Stimulated activated CD8-positive, alpha-beta memory T cell treated with anti-CD3 and anti-CD28 coated beads, Interleukin-4, amount 100 ng/mL, for 24 hours (primary cell): ENCODE measurements around the gene KCNE3.

Source experiments
- DNase-seq: peaks from one replicate; pipeline ENCODE4 v3.0.0-alpha.2; 2020; ENCODE audit warnings: low read depth

KCNE3 gene

DNA sequence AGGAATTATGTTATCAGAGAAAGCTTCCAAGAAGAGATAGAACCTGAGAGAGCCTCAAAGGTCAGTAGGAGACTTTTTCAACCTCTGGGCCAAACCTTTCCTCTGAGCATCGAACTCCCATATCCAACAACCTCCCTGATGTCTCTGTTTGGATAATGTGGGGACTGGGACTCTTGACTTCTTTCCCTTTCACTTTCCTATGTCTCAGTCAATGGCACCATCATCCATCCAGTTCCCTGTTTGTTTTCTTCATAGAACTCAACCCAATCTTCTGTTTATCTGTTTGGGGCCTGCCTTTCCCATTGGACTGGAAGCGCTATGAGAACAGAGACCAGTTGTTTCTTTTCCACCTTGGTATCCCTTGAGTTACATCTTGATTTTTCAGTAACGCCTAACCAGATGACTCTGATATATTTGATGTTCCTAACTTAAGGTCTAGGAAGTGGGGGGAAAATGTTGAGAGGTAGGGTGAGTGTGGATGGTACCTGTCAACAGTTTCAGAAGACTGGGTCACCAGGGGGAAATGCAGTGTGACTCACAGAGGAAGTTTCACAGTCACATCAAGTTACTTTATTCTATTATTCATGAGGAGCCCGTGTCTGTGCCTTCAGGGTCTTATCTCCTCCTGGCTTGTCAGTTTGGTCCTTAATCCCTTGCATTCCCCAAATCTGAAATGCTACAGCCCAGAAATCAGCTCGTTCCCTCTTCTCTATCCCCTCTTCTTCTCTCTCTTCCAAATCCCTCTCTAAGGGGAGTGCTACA lies 4.5 kb upstream of the KCNE3 start:
- no peak for DNase-seq

DNA sequence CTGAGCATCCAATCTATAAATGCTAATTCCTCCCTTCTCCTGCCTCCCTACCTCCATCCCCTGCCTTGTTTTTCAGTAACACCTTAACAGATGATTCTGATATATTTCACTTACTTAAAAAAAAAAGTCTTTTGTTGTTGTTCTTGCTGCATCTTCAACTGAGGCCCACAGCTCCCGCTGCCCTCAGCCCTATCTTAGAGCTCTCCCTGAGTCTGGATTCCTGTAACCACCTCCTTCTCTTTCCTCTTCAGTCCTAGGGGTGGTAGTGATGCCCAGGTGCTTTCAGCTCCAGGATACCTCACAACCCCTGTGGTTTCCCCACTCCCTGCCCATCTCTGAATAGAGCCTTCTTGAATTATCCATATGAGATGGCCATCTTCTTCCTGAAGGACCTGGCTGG lies 3.7 kb upstream of the KCNE3 start:
- no peak for DNase-seq

DNA sequence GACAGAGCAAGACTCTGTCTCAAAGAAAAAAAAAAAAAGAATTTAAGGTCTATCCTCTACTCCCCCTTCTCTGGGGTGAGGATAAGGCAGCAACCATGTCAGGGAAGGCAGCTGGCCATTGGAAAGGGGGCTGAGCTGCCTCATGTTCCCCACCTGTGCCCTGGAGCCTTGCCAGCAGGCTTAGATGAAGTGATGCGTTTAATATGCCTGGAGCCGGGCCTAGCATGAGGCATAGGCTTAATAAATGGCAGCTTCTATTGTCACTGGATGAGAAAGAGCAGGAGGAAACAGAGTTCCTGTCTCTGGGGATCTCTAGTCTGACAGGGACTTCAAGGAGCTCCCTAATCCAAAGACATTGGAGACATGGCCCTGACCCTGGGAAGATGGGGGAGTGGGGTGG lies 3.2 kb upstream of the KCNE3 start:
- no peak for DNase-seq

DNA sequence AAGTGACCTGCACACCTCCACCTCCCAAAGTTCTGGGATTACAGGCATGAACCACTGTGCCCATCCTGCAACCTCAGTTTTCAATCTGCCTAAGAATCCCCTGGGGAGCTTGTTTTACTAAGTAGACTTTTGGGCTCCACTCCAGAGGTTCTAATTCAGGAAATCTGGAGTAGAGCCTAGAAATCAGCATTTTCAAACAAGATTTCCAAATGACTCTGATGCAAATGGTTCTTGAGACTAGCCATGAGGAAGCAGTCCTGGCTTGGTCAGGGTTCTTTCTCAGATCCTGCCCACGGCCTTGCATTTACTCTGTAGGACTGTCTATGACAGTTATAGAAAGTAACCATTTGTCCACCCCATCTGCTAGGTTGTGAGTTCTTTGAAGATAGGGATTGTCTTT lies 1.6 kb upstream of the KCNE3 start:
- no peak for DNase-seq

DNA sequence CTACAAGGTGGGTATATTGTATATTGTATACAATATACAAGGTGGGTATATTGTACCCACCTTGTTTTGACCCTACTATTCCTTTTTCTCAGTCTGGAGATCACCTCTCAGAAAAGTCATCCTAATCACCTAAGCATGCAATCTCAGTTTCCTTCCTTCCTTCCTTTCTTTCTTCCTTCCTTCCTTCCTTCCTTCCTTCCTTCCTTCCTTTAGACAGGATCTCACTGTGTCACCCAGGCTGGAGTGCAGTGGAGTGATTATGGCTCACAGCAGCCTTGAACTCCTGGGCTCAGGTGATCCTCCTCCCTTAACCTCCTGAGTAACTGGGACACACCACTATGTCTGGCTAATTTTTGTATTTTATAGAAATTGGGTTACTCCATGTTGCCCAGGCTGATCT lies 1.2 kb upstream of the KCNE3 start:
- no peak for DNase-seq

DNA sequence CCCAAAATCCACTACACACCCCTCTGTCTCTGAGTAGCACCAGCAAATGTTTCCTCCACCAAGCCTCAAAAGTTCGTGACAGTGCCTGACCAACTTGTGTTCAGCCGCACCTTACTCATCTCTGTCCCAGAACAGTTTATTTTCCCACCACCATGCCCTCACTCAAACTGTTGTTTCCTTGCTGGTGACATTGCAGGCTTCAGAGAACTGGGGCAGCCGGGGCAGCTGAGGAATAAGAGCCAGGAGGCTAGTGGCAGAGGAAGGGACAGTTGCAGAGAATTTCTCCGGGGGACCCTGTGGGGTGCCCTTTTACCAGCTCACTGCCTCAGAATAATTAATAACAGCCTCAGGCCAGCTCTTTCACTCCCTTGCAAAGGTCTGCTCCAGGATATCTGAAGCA lies 709 bp upstream of the KCNE3 start:
- no peak for DNase-seq

DNA sequence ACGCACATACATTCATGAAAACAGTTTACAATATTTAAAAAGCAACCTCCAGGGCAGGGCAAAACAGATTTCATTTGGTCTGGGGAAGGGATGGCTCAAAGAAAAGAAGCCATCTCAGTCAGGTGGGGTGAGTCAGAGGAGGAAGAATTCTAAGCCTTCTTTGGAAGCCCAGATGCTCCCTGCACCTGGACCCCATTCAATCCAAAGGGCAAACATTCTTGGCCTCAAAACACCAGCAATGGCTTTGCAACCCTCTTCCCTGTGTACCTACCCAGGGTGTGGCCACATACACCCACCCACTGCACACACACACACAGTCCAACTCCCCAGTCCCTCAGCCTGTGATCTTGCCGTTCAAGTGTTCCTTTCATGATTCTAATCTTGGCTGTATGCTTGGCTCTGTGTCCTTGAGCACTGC lies 2.0 kb downstream of the KCNE3 start:
- DNase-seq: no peak

DNA sequence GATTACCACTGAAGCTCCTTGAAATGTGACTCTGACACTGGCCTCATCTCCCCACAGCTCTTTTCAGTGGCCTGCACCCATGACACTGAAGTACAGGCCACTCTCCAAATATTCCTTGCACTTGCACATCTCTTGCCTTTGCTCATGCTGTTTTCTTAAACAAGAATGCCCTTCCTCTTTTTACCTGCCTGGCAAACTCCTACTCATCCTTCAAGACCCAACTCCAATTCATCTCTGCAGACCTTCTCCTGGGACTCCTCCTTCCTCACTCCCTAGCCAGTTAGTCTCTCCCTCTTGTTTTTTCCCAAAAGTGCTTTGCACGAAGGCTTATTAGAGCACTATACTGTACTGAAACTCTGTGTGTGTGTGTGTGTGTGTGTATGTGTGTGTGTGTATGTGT lies 2.6 kb downstream of the KCNE3 start:
- DNase-seq: no peak

DNA sequence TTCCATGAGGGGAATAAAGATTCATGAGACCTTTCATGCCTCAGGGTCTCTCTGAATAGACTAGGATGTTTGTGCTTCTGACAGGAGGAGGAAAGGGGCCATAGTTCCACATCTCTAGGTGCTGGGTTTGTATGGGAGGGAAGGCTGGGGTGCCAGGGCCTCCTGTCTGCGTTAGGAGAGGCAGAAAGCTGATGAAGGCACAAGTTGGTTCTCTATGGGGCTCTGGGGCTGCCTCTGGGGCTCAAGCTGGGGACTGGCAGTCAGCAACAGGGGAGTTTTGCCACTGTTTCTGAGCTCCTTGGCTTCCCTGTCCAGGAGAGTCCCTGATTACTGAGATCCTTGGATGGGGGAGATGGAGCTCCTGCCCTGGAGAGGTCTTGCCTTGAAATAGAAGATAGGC lies 4.1 kb downstream of the KCNE3 start:
- no peak for DNase-seq

DNA sequence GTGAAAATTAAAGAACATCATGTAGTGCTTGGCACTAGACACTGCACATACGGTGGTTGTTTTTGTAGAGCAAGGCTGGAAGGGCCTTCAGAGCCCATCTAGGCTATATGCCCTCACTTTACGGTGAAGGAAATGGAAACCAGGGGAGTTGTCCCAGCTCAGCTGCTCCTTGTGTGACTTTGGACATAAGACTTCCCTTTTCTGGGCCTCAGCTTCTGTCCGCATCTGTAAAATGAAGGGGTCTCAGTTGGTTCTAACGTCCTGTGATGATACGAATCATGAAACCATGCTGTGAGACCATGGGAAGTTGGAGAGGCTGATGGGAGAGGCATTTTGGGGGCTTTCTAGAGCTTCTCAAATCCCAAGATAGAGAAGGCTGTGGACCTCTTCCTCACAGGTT lies 4.7 kb downstream of the KCNE3 start:
- DNase-seq: no peak

DNA sequence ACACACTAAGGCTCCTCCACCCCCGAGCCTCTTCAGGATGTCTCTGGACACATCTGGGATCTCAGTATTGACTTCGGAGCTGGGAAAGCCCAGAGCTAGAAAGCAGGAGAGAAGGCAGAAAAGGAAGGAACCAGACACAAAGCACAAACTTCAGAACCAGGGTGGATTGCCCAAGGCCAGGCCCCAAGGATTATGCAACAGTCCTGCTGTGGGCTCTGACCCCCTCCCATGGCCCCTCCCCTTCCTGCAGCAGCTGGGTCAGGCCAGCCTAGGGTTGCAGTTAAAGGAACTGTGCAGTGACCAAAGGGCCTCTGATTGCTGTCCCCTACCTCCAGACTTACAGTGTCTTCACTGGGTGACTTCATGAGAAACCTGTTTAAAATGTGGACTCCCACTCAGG lies 5.3 kb downstream of the KCNE3 start:
- no peak for DNase-seq

DNA sequence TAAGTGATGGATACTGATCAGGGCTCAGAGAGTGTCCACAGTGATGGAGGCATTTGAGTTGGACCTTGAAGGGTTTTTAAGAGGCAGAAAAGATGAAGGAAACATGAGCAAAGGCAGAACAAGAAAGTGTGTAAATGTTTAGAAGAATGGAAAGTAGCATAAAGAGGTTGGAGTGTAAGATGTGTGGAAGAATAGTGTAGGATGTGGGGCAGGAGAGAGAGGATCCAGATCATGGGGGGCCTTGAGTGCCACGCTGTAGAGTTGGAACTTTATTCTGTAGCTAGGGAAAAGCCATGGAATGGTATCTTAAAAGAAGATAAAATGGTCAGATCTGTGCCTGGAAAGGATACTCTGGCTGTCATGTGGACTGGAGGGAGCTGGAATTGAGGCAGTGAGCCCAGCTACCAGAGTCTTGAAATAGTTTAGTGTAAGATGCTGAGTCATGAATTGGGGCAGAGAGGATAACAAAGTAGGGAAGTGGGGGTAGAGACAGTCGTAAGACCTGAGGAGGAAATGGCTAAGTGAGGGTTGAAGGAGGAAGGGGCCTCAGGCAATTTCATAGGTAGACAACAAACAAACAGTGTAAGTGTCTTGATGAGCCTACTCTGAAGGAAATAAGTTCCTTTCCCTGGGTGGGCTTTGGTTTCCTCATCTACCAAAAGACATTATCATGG lies 6.7 kb downstream of the KCNE3 start:
- DNase-seq: no peak

DNA sequence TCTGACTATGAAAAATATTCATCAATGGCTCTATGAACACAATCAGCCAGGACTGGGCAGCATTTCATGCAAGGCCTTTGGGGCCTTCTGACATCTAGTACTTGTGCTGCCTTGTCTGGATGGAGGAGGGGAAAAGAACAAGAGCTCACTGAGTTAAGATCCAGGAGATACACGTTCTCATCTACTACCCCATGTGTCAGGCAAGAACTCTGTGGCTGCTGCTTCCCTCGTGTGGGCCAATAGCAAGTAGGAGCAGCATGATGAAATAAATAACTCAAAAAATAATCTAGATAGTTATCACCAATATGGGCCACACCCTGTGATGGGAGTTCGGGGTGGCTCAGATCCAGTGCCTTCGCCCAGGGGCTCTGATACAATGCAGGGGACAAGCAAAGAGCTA lies 7.3 kb downstream of the KCNE3 start:
- DNase-seq: no peak

DNA sequence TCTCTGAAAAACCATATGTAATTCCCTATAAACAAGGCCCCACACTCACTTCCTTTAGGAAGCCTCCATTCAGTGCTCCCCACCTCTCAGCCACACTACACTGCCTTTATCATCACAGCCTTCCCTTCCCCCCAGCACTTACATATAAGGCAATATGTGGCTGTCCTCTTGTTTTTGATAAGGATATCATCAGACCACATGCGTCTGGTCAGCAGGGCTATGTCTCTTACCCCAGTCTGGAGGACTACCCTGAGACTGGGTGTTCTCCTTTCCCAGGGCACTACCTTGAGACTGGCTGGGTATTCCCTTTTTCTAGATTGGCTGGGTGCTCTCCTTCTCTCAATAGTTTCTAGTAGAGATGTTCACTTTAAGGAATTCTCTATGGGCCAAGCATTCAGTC lies 7.8 kb downstream of the KCNE3 start:
- no peak for DNase-seq

DNA sequence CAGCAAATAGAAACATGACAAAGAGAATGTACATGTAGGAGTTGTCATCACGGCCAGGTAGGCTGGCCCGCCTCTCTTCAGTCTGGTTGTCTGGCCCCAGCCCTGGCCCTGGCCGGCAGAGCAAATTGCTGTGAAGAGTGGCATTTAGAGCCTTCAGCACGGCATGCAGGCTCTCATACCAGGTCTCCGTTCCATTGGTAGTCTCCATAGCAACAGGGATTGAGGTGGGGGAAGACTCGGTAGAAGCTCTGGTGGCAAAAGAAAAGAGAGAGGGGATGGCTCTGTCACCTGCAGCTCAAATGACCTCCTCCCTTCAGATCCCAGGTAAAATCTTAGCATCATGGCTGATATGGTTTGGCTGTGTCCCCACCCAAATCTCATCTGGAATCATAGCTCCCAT lies 10.0 kb downstream of the KCNE3 start:
- DNase-seq: no peak

DNA sequence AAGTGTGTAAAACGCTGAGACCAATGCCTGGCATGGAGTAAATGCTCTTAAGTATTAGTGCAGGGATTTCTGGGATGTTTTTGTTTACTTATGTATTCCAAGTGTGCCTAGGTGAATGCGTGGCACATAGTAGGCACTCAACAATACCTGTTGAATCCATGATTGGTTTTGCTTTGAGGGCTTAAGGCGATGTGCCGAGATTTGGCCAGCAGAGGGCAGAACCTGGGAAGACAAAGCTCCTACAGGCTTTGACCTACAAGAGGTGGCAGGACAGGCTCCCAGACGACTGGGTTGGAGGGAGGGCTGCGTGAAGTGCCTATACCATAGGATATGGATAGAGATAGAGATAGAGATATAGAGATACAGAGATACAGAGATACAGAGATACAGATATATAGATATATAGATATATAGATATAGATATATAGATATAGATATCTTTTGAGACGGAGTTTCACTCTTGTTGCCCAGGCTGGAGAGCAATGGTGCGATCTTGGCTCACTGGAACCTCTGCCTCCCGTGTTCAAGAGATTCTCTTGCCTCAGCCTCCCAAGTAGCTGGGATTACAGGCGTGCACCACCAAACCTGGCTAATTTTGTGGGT lies 13.9 kb downstream of the KCNE3 start:
- peak; percentile 28 for DNase-seq

DNA sequence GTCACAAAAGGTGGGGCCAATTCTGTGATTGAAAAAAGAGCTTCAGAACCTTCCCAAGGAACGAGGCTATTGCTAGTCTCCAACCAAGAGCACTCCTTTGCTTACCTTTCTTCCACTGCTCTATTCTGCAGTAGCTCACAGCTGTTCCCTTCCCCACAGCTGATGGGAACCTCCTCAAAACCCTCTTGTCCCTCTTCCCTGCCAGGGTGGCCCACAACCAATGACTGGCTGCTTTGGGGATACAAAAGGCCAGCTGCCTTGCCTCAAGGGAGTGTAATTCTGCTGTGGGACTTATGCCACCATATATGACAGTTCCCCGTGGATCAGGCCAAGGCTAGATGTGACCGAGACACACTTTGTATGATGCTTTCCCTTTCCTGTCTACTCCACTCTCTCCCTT lies 15.0 kb downstream of the KCNE3 start:
- no peak for DNase-seq

DNA sequence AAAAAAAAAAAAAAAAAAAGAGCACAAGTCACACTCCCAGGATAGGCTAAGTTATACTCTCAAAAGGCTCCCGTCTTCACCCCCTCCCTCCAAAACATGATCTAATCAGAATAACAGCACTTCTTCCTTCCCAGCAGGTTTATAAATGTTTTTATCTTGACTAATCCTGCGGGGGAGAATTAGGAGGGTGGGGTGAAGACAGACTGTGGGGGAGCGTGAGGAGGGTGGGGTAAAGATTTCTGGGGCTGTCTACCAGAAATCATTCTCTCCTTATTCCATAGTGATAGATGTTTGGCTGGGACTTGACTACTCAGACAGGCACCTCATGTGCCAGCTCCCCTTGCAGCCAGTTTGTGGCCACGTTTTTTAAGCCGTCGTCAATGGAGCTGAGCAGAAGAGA lies 17.0 kb downstream of the KCNE3 start:
- no peak for DNase-seq

DNA sequence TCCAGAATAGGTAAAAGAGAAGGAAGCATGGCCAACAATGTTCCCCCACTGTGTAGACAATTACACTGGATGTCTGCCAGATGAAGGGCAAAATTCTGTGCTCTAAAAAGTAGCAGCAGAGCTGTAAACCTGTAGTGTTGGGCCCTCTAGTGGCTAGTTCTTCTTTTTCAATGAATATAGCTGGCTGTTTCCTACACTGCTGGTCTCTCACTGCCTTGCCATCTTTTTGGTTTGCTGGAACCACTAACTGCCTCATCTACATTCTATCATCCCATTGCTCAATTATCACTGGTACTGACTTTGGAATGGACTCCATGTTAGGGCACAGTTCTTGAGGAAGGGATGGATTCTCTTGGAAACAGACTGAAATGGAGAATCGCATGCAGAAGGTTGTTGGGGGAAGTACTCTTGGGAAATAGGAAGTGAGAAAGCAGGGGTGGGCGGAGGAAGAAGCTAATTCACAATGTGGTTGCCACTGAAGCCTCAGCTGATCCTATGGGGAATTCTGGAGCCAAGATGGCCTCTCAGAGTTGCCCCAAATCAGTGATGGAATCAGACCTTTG lies 17.9 kb downstream of the KCNE3 start:
- DNase-seq: no peak

DNA sequence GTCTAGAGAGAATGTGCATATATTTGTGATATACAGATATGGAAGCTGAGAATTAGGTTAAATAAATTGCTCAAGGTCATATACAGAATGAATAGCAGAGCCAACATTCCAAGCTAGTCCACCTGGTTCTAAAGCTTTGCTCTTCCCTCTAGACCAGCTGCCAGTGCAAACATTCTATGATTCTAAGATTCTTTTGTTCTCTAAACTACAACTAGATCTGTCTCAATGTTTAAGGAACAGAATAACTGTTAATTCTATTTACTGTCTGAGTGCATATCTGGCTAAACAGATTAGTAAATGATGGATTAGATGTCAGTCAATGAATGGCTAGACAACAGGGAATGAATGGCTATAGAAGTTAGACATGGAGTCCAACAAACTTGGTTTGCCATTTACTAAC lies 19.6 kb downstream of the KCNE3 start:
- no peak for DNase-seq

DNA sequence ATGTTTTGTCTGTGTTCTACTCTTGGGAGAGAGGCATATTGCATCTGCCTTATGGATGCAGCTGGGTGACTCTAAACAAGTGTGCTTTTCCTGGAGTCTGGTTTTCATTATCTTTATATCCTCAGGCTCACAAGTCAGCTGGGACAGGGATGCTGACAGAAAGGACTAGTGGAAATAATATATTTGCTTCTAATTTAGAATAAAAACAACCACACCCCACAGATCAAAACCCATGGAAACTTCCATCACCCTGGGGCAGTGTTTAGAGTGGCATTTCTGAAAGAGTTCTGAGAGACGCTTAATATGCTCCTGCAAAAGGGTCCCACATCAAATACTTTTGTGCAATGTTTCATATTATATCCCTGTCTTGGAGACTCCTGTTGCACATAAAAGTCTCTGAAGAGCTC lies 20.8 kb downstream of the KCNE3 start:
- no peak for DNase-seq

DNA sequence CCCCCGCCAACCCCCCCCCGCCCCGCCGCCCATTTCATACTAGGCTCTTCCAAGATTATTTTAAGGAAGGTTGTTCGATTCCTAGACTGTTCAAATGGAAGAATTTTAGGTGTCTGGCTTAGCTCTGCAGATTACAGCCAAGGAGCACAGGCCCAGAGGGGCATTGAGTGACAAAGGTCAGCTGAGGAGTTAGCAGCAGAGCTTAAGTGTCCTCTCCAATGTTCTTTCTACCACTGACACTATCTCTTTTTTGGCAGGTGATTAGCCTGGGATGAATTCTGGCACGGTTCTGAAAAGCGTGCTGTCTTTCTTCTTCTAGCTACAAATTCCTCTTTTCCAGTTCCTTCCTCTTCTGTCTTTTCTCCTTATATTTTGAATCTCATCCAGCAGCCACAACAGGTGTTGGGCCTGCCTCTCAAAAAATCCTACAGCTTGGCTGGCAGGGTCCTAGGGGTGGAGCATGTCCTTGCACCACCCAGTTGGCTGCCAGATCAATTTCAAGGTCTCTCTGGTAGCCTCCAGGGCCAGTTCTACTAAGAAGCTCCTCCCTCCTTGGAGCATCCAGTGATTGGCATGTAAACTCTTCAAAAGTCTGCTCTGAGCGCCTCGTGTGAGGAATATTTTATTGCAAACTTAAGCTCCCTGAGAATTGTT lies 23.0 kb downstream of the KCNE3 start:
- no peak for DNase-seq
